Bronchial smooth muscle cell (primary cell): Measurements from ENCODE around the gene C2CD2. TPM values are rescaled to one million over a fixed set of nuclear protein-coding genes. Genes with fewer than 3 reads are reported as not detected.

Source experiments
- total RNA-seq: library from RNA; depleted of rRNA; stranded (reverse); fragments of >200 nt; gene quantifications from 2 replicates; pipeline ENCODE4 v1.2.1, GENCODE V29; 2014

C2CD2 gene
- total RNA-seq, result 12.6 and 19.1 TPM in 2 replicates

DNA sequence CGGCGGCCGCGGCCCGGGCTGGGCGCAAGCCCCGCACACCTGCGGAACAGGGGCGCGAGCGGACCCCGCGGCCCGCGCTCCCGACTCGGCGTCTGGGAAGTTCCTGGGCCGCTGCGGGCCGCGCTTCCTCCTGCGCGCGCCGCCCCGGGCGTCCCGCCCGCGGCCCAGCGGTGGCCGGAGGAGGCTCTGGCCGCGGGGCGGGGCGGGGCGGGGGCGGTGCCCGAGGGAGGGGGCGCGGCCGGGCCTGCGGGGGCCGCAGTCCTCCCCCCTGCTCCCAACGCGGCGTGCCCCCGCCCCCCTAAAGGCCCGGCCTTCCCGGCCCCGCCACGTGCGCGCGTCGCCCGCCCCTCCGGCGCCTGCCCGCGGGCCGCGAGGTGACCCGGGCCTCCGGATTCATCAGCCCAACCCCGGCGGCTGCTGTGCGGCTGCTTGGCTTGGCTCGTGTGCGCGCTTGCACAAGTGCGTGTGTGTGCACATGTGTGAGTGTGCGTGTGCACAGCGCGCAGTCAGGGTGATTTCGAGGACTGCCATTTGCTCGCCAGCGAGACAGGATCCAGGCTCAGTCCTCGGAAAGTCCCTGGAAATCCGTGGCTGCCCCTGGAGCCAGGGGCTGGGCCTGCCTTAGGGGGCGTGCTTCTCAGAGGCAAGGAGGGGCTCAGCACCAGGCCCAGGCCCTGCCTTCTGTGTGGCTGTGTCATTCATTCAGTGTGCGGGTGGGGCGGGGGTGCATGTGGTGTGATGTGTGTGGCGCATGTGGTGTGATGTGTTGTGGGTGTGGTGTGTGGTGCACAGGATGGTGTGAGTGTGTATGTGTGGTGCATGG lies at the start of gene C2CD2:
Gene C2CD2, minus strand, starts transcription at position 188 of the 823 bp plus-strand sequence. CDS start 370 bp downstream, outside the sequence.

DNA sequence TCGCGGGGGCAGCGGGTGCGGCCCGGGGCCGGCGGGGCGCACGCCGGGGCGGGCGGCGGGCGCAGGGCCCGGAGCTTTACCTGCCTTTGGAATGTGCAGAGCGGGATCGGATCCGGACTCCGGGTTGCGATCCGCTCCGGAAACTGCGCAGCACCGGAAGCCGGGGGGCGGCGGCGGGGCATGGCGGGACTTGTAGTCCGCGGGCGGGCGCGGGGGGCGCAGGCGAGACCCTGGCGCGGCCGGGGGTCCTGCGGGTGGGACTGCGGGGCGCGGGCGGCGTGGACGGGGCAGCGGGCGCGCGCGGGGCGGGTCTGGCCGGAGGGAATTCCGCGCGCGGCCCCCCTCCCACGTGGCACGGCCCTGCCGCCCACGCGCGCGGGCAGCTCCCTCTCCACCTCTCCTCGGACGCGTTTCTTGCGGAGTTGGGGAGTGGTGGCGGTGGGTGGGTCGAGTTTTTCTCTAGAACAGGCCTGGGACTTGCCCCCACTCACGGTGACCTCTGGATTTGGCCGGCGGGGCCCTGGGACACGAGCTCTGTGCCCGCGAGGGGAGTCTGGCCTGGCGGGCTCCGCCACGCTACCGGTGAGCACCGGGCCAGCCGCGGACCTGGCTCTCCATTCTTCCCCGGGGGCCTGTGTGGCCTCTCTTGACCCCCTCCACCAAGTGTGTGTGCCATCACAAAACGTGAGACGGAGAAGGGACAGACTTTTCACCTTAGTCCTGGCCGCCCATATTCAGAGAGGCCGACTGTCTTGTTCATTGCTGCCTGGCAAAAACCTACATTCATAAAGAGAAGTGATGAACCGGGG lies 74.4 kb downstream of the C2CD2 start, which contains the start of gene PRDM15:
Gene PRDM15, minus strand, starts transcription at position 155 of the 809 bp plus-strand sequence. CDS start 18,981 bp downstream, outside the sequence.

Other genes starting within 250 kb of the C2CD2 start
- gene RIPK4, start 187.0 kb downstream of the C2CD2 start, total RNA-seq, result under 0.01 TPM in 1 of 2 replicates, not detected in the other
- 3.5 and 6.0 TPM in 2 replicates for gene PRDM15, start 74.7 kb downstream of the C2CD2 start, total RNA-seq
- 3.2 and 4.1 TPM in 2 replicates for gene ZBTB21, start 56.3 kb upstream of the C2CD2 start, total RNA-seq
- gene UMODL1, start 117.3 kb upstream of the C2CD2 start, total RNA-seq, result not detected in 2 replicates